SK-N-SH (cell line): ENCODE measurements around the gene TTC39B.

Experiments used
- CTCF ChIP-seq: fragments of 200-600 bp; sonication (generic); IDR thresholded peaks from 2 replicates; pipeline ENCODE4 v1.6.1; 2017; ENCODE audit warnings: antibody characterized with exemption, mild to moderate bottlenecking, moderate library complexity
- EP300 ChIP-seq, 2 experiments: IDR thresholded peaks; 2 replicates each; pipeline versions ENCODE4 v1.4.0 to v1.6.1; 2012; ENCODE audit warnings: borderline replicate concordance in 1 of 2, low read depth in 1 of 2, low read length in 1 of 2
- EZH2phosphoT487 ChIP-seq: fragments of 200-600 bp; sonication (generic); IDR thresholded peaks from 2 replicates; pipeline ENCODE4 v1.6.1; 2017; ENCODE audit warnings: low read depth, mixed run types, mild to moderate bottlenecking, antibody characterized with exemption, moderate library complexity, borderline replicate concordance
- FOXJ3 ChIP-seq: sonication (generic); formaldehyde crosslinking; IDR thresholded peaks from 2 replicates; pipeline ENCODE4 v1.5.1; 2020; ENCODE audit warnings: mild to moderate bottlenecking, missing genetic modification reagents
- MAX ChIP-seq: IDR thresholded peaks from 2 replicates; pipeline ENCODE4 v1.4.0; 2012; ENCODE audit warnings: low read depth
- MXI1 ChIP-seq: IDR thresholded peaks from 2 replicates; pipeline ENCODE4 v1.6.1; 2012; ENCODE audit warnings: mild to moderate bottlenecking, low read depth, low read length, improper control_type of control experiment
- POLR2AphosphoS5 ChIP-seq: IDR thresholded peaks from 2 replicates; pipeline ENCODE4 v1.6.1; 2012; ENCODE audit warnings: low read depth, low read length
- RAD21 ChIP-seq: IDR thresholded peaks from 2 replicates; pipeline ENCODE4 v1.6.1; 2012; ENCODE audit warnings: mild to moderate bottlenecking, low read length
- REST ChIP-seq: IDR thresholded peaks from 2 replicates; pipeline ENCODE4 v1.6.1; 2012; ENCODE audit warnings: mild to moderate bottlenecking, low read depth, low read length, moderate library complexity
- TAF1 ChIP-seq: IDR thresholded peaks from 2 replicates; pipeline ENCODE4 v1.6.1; 2012; ENCODE audit warnings: low read depth, mild to moderate bottlenecking, low read length, moderate library complexity, borderline replicate concordance
- TCF12 ChIP-seq: IDR thresholded peaks from 2 replicates; pipeline ENCODE4 v1.4.0; 2012
- ZBTB33 ChIP-seq: IDR thresholded peaks from 2 replicates; pipeline ENCODE4 v1.4.0; 2012; ENCODE audit warnings: low read depth, borderline replicate concordance

GRCh38 chr9:15127831-15128230 is 179.2 kb downstream of the TTC39B start:
- TF ChIP-seq CTCF (no peak), EP300 (IDR thresholded peaks at IDR 0.05; ENCODE audit: borderline replicate concordance in 1 of 2, low read depth in 1 of 2, low read length in 1 of 2) (no peak), ZBTB33 (no peak), POLR2AphosphoS5 (no peak), FOXJ3 (CRISPR knock-in tag) (no peak), RAD21 (no peak), REST (no peak), TAF1 (no peak), TCF12 (no peak), MXI1 (no peak), EZH2phosphoT487 (no peak), MAX (no peak)
